ENCODE results near the gene ZFHX3.

GRCh38 chr16:72850853-72851252 lies 197.1 kb downstream of the ZFHX3 start:
- no peak for TF ChIP-seq POLR2A (IDR thresholded peaks at IDR 0.05)
- TF ChIP-seq CTCF (IDR thresholded peaks at IDR 0.05): no peak

All from right lobe of liver (tissue), 4 donors.